ENCODE results near the gene MTMR4.
"Not testable (repeated sequence)": the region's sequence is repeated elsewhere in the genome, so short reads cannot be mapped to it uniquely, and the experiment has no call there.

Gene MTMR4

GRCh38 chr17:58513965-58514769 is at the start of gene MTMR4:
Gene MTMR4, minus strand, starts transcription at chr17:58514638. Its CDS starts 231 bp downstream, at chr17:58514407.
- peak; percentile 68 to 78 for DNase-seq

- no peak for DNase-seq
These were observed 46.1 kb upstream of the MTMR4 start for GRCh38 chr17:58560511-58560910.

DNA sequence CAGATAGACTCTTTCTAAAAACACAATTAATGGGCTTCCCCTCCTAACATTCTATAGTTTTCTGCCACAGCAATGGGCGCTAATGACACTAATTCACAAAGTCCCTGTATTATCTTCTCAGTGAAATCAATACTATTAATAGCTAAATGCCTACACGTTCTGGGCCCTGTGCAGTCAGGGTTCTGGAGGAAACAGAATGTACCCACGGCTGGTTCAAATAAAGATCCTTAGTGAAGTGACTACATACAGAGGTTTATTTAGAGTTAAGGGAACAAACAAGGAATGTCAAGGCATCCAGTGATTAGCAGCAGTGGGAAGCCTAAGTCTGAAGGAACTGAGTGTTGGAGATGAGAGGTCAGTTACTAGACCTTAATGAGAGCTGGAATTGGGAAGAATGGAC is 43.5 kb upstream of the MTMR4 start:
- no peak for DNase-seq

- no peak for DNase-seq
These were observed 42.4 kb upstream of the MTMR4 start for GRCh38 chr17:58556833-58557250.

- not testable (repeated sequence) for DNase-seq
These were observed 40.7 kb upstream of the MTMR4 start for GRCh38 chr17:58555109-58555508.

GRCh38 chr17:58541249-58541648 is 26.8 kb upstream of the MTMR4 start:
- no peak for DNase-seq

DNA sequence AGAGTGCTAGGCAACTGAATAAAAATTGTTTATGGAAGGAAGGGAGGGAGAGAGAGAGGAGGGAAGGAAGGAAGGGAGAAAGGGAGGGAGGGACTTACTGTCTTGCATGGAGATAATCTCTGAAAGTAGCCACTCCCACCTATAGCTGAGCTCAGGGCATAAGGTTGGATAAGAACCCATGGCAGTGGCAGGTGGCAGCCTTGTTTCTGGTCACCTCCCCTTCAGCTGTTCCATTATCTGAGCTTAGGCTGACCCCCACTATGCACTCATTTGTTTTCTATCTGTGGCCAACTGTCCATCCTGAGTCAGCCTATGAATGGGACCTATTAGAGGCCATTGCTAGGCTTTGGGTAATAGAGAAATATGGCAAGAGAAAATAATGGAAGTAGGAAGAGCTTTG is 25.3 kb upstream of the MTMR4 start:
- no peak for DNase-seq

- DNase-seq = no peak
These were observed 24.5 kb upstream of the MTMR4 start for GRCh38 chr17:58538811-58539409.

DNA sequence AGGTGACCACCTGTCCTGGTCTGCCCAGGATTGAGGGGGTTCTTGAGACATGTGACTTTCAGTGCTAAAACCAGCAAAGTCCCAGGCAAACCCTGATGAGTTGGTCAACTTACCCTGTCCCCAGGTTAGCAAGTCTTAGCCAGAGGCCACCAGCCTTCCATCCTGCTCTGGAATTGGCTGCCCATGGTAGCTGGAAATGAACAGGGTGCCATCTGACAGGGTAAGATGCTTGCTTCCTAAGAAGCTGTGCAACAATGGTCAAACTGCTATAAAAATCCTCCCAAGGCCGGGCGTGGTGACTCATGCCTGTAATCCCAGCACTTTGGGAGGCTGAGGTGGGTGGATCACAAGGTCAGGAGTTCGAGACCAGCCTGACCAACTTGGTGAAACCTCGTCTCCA is 22.8 kb upstream of the MTMR4 start:
- DNase-seq = no peak

DNA sequence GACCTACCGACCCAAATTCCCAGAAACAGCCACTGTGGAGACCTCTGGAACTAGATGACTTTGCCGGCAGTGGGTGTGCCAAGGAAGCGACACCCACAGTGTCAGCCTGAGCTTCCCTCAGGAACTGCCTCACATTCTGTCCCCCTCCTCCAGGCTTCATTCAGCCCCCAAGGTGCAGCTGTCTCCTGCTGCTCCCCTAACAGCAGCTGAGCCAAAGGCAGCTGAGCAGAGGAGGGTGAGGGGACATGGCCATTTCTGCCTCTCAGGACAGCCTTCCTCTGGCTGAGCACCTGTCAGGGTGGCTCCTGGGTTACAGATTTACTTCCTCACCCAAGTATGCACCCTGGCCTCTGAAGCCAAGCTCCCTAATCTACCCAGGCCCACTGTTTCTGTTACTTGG is 22.1 kb upstream of the MTMR4 start:
- no peak for DNase-seq

DNA sequence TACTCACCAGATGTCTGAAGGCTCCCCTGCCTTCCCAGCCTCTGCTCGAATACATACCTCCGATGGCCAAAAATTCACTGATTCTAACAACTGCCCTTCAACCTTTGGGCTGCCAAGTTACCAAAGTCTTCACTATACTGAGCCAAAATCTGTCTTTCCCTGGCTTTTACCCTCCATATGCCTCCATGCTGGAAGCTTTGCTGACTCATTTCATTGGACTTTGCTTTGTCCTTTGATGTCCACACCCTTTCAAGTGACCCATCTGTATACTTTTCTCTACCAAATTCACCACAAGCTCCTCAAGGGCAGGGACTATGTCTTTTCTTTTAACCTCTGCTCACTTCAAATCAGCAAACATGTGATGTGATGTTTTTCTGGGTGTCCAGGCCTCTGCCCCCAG is 21.0 kb upstream of the MTMR4 start:
- DNase-seq = no peak

DNA sequence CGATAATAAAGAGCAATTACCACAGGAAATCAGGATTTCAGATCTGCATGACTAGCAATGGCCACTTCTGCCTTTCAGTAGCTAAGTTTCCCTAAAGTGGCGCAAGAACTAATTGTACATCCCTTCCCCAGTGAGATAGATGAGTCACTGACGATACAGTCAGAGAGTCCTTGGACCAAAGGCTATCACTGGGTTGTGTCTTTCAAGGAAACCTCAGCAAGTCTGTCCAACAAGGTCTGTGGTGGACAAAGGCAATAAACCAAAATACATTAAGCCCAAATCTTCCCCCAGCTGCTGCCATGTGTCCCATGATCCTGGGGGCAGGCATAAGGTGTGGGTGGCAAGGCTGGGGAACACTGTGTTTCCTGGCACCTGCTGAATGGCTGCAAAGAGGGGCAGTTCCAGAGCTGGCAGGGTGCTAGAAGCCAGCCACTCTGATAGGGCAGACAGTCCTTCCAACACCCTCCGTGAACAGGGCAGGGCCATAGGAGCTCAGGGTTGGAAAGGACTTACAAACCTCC is 20.5 kb upstream of the MTMR4 start:
- peak in 1 of 2 donors; percentile 36 for DNase-seq

- no peak for DNase-seq
These were observed 19.9 kb upstream of the MTMR4 start for GRCh38 chr17:58534331-58534730.

GRCh38 chr17:58533616-58534188 is 19.3 kb upstream of the MTMR4 start:
- no peak for DNase-seq

DNA sequence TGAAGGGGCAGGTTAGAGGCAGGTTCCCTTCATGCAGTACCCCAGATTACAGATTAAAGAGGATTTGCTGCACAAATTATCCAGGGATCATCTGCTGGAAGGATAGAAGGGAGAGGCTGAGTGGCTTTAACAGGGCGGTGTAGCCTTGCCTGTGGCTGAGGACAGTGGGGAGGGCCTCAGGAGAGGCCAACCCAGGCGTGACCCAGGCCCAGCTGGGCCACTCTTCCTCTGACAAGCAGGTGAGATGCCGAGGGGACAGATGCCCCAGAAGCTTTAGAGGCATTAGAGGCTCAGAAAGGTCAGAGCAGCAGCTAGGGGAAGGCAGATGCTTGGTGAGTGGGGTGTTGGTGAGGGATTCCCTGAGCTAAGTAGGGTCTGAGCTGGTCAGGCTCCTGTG is 18.1 kb upstream of the MTMR4 start:
- no peak for DNase-seq

GRCh38 chr17:58531661-58532554 is 17.5 kb upstream of the MTMR4 start:
- peak; percentile 59 to 64 for DNase-seq

DNA sequence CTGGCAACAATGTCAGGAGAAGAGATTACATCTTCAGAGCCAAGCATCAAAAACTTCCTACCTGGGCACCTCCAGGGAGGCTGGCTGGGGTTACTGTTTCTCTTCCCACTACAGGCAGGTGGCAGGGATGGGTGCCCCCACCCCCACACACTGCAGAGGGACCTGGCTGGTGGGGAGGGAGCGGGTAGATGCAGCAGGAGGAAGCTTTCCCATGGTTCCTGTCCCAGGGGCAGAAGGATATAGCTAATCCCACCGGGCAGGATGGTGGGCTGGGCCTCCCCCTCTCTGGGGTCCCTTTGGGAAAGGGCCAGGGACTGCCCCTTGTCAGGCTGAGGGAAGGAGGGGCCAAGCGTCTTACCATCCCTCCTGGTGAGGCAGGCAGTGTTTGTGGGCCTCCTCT is 16.7 kb upstream of the MTMR4 start:
- DNase-seq = no peak

DNA sequence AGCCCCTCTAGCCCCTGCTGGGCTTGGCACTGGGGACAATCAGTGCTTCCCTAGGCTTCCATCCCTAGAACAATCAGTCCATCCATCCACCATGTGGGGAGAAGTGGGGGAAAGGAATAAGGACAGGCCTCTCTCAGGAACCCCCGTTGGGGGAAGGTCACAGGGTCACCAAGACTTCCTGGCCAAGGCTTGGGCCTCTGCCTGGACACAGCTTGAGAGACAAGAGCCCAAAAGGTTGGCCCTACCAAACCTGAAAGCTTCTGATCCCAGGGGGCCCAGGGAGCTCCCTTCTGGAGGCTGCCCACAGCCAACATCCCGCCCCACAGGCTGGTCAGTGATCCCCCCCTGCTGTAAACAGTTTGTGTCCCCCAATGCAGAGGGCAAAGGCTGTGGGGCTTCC is 16.2 kb upstream of the MTMR4 start:
- DNase-seq = no peak

DNA sequence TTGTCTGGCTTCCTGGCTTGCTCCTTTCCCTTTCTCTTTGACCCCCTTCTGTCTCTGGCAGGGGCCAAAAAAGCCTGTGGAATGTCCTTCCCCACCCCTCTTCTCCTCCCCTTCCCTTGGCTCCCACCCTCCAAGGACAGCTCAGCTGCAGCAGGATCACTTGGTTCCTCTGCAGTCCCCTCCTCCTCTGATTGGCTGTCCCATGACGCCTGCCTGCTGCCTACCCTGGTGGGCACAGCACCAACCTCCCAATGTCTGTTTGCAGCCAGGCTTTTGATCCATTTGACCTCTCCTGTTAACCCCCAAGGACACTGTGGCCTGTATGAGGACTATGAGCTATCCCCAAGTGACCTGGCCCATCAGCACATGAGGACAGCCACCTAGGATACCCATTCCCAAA is 14.8 kb upstream of the MTMR4 start:
- DNase-seq = no peak

DNA sequence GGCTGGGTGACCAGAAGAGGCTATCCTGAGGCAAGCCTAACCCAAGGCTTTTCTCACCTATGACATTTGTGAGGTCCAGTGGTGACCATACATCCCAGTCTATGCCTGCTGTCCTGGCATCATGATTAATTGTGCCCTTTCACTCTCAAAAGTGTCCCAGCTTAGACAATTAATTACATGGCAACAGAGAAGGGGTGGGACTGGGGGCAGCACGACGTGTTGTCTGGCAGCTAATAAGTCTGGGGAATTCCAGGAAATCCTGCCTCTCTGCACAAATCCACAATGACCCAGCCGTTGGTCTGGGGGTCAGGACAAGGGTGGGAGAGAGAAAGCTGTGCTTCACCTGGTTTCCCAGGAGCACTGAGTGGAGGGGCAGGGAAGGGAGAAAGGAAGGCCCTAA is 14.0 kb upstream of the MTMR4 start:
- DNase-seq = no peak

GRCh38 chr17:58527949-58528348 is 13.5 kb upstream of the MTMR4 start:
- no peak for DNase-seq

GRCh38 chr17:58527306-58527705 is 12.9 kb upstream of the MTMR4 start:
- DNase-seq = no peak

GRCh38 chr17:58525239-58525638 is 10.8 kb upstream of the MTMR4 start:
- DNase-seq = no peak

All from CD4-positive, alpha-beta T cell treated with Interleukin-4 for 1 hour (primary cell).